ENCODE results near the gene CSH1.
"Not testable (repeated sequence)": the region's sequence is repeated elsewhere in the genome, so short reads cannot be mapped to it uniquely, and the experiment has no call there.

The CSH1 gene

GRCh38 chr17:63896524-63897354 is at the start of gene CSH1:
CSH1 (minus strand) TSS chr17:63896574; CDS start chr17:63896511, 63 bp downstream.
- not testable (repeated sequence) for FAIRE-seq

GRCh38 chr17:63945784-63946439 is 49.5 kb upstream of the CSH1 start:
- no peak for FAIRE-seq

GRCh38 chr17:63944736-63945499 is 48.5 kb upstream of the CSH1 start:
- no peak for FAIRE-seq

- no peak for FAIRE-seq
Observed at GRCh38 chr17:63943745-63944144, 47.4 kb upstream of the CSH1 start.

GRCh38 chr17:63942309-63942985 is 46.1 kb upstream of the CSH1 start:
- no peak for FAIRE-seq

GRCh38 chr17:63941751-63942150 is 45.4 kb upstream of the CSH1 start:
- FAIRE-seq, result no peak

- no peak for FAIRE-seq
Observed at GRCh38 chr17:63941162-63941561, 44.8 kb upstream of the CSH1 start.

GRCh38 chr17:63940584-63940983 is 44.2 kb upstream of the CSH1 start:
- no peak for FAIRE-seq

- no peak for FAIRE-seq
Observed at GRCh38 chr17:63939884-63940283, 43.5 kb upstream of the CSH1 start.

GRCh38 chr17:63939401-63939800 is 43.0 kb upstream of the CSH1 start:
- FAIRE-seq, result no peak

GRCh38 chr17:63937920-63938319 is 41.5 kb upstream of the CSH1 start:
- no peak for FAIRE-seq

GRCh38 chr17:63937319-63937718 is 40.9 kb upstream of the CSH1 start:
- no peak for FAIRE-seq

GRCh38 chr17:63934183-63935112 is 38.1 kb upstream of the CSH1 start:
- FAIRE-seq, result no peak

- no peak for FAIRE-seq
Observed at GRCh38 chr17:63933598-63933997, 37.2 kb upstream of the CSH1 start.

- no peak for FAIRE-seq
Observed at GRCh38 chr17:63932721-63933120, 36.3 kb upstream of the CSH1 start.

GRCh38 chr17:63931981-63932561 is 35.7 kb upstream of the CSH1 start, which contains the start of gene CD79B:
CD79B (minus strand) TSS chr17:63932331; CDS start chr17:63932261, 70 bp downstream.
- FAIRE-seq, result no peak

- FAIRE-seq, result no peak
Observed at GRCh38 chr17:63930951-63931575, 34.7 kb upstream of the CSH1 start.

GRCh38 chr17:63929860-63930766 is 33.7 kb upstream of the CSH1 start:
- no peak for FAIRE-seq

- no peak for FAIRE-seq
Observed at GRCh38 chr17:63928966-63929695, 32.8 kb upstream of the CSH1 start.
